ENCODE results near the gene SUPT7L. TPM values are rescaled to one million over a fixed set of nuclear protein-coding genes. Genes with fewer than 3 reads are reported as not detected.

Gene SUPT7L
- total and polyA plus RNA-seq, 2 of the 13 experiments (the other 11 are each of a cell fraction or from before 2014, with no cell fraction given): 32.9 to 77.5 TPM

DNA sequence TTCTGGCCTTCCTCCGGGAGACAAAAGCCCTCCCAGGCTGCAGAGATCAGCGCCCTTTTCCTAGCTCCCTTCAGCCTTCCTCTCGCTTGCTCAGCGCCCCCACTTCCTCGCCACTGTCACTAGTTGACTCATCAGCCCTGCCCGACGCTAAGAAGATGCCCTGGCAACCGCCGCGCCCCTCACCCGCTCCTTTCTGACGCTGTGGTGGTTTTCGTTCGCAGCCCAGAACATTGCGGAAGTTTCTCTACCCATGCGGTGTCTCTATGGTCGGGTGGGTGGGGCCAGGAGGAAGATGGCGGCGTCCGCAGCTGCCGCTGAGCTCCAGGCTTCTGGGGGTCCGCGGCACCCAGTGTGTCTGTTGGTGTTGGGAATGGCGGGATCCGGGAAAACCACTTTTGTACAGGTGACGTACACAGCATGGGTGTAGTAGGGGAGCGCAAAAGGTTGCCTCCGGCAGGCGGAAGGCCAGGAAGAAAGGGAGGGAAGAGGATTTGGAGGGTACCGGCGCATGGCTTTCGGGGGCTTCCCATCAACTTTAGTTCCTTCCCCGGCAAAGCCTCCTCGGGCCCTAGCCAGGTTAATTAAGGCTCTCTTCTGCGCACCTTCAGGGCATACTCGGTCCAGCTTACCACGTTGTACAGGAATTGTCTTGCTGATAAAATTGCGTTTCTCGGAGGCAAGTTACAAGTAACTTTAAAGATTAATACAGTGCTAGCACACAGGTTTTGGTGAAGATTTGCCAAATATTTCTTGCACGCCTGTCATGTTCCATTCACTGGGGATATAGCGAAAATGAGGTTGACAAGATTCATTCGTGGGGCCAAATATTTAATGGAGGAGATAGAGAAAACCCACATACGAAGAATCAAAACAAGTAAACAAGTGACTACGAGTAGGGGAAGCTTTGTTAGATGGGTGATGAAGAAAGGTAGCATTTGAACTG lies 34.4 kb downstream of the SUPT7L start, which contains the start of the genes CCDC121 and GPN1 (continued):
- TF ChIP-seq, protein P1, sequence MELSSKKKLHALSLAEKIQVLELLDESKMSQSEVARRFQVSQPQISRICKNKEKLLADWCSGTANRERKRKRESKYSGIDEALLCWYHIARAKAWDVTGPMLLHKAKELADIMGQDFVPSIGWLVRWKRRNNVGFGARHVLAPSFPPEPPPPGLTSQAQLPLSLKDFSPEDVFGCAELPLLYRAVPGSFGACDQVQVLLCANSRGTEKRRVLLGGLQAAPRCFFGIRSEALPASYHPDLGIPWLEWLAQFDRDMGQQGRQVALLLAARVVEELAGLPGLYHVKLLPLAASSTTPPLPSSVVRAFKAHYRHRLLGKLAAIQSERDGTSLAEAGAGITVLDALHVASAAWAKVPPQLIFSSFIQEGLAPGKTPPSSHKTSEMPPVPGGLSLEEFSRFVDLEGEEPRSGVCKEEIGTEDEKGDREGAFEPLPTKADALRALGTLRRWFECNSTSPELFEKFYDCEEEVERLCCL (CRISPR knock-in tag; IDR thresholded peaks at IDR 0.05; ENCODE audit: borderline replicate concordance): no peak
- TF ChIP-seq SP1 (IDR thresholded peaks at IDR 0.05) (no peak), SP1 (CRISPR knock-in tag; IDR thresholded peaks at IDR 0.05) (peak; percentile 88), ZNF563 (CRISPR knock-in tag; IDR thresholded peaks at IDR 0.05) (peak; percentile 89), PAWR (CRISPR knock-in tag; IDR thresholded peaks at IDR 0.05; ENCODE audit: borderline replicate concordance) (no peak), ZFP62 (CRISPR knock-in tag; IDR thresholded peaks at IDR 0.05) (no peak), ZNF556 (CRISPR knock-in tag; IDR thresholded peaks at IDR 0.05; ENCODE audit: borderline replicate concordance) (peak; percentile 84; the same call in 1 of the 2 replicates), ZNF672 (CRISPR knock-in tag; IDR thresholded peaks at IDR 0.05) (no peak), ZNF256 (CRISPR knock-in tag; conservative IDR thresholded peaks at IDR 0.05) (0 out of 2 replicates have a peak, but pooled peaks have one; percentile 50), ZNF12 (CRISPR knock-in tag; IDR thresholded peaks at IDR 0.05) (no peak), YY1 (IDR thresholded peaks at IDR 0.05; ENCODE audit: insufficient read depth, insufficient replicate concordance, low read depth, low read length) (peak; percentile 99), TBP (CRISPR knock-in tag; IDR thresholded peaks at IDR 0.05) (no peak), POGZ (CRISPR knock-in tag; IDR thresholded peaks at IDR 0.05) (peak; percentile 80), IRF2 (CRISPR knock-in tag; IDR thresholded peaks at IDR 0.05) (peak; percentile 88; the same call in 1 of the 2 replicates), HNRNPUL1 (IDR thresholded peaks at IDR 0.05; ENCODE audit: low read depth, low read length) (no peak), HHEX (CRISPR knock-in tag; IDR thresholded peaks at IDR 0.05) (no peak), ZNF776 (CRISPR knock-in tag; IDR thresholded peaks at IDR 0.05) (peak; percentile 68; the same call in 1 of the 2 replicates), MTF1 (CRISPR knock-in tag; IDR thresholded peaks at IDR 0.05) (no peak), ZBTB42 (CRISPR knock-in tag; IDR thresholded peaks at IDR 0.05) (no peak; the same call in 1 of the 2 replicates), ELF1 (CRISPR knock-in tag; IDR thresholded peaks at IDR 0.05) (peak; percentile 89)
- TF ChIP-seq, protein P2, sequence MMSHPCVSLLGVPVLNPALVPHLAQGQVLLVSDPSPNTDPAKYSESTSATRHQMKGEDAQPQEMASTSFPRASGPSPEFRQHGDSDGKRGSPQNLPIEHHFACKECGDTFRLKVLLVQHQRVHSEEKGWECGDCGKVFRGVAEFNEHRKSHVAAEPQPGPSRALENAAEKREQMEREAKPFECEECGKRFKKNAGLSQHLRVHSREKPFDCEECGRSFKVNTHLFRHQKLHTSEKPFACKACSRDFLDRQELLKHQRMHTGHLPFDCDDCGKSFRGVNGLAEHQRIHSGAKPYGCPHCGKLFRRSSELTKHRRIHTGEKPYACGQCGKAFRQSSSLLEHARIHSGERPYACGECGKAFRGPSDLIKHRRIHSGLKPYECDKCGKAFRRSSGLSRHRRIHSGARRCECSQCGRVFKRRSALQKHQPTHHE (CRISPR knock-in tag; IDR thresholded peaks at IDR 0.05; ENCODE audit: borderline replicate concordance): peak; percentile 63; the same call in 1 of the 2 replicates
- TF ChIP-seq, protein P3, sequence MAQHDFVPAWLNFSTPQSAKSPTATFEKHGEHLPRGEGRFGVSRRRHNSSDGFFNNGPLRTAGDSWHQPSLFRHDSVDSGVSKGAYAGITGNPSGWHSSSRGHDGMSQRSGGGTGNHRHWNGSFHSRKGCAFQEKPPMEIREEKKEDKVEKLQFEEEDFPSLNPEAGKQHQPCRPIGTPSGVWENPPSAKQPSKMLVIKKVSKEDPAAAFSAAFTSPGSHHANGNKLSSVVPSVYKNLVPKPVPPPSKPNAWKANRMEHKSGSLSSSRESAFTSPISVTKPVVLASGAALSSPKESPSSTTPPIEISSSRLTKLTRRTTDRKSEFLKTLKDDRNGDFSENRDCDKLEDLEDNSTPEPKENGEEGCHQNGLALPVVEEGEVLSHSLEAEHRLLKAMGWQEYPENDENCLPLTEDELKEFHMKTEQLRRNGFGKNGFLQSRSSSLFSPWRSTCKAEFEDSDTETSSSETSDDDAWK (CRISPR knock-in tag; IDR thresholded peaks at IDR 0.05): no peak
- TF ChIP-seq, protein P4, sequence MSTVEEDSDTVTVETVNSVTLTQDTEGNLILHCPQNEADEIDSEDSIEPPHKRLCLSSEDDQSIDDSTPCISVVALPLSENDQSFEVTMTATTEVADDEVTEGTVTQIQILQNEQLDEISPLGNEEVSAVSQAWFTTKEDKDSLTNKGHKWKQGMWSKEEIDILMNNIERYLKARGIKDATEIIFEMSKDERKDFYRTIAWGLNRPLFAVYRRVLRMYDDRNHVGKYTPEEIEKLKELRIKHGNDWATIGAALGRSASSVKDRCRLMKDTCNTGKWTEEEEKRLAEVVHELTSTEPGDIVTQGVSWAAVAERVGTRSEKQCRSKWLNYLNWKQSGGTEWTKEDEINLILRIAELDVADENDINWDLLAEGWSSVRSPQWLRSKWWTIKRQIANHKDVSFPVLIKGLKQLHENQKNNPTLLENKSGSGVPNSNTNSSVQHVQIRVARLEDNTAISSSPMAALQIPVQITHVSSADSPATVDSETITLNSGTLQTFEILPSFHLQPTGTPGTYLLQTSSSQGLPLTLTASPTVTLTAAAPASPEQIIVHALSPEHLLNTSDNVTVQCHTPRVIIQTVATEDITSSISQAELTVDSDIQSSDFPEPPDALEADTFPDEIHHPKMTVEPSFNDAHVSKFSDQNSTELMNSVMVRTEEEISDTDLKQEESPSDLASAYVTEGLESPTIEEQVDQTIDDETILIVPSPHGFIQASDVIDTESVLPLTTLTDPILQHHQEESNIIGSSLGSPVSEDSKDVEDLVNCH (CRISPR knock-in tag; IDR thresholded peaks at IDR 0.05): no peak
- TF ChIP-seq, protein P5, sequence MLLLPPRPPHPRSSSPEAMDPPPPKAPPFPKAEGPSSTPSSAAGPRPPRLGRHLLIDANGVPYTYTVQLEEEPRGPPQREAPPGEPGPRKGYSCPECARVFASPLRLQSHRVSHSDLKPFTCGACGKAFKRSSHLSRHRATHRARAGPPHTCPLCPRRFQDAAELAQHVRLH (CRISPR knock-in tag; IDR thresholded peaks at IDR 0.05; ENCODE audit: borderline replicate concordance, low read depth): peak; percentile 93
